ENCODE data around the gene PVR.

DNA sequence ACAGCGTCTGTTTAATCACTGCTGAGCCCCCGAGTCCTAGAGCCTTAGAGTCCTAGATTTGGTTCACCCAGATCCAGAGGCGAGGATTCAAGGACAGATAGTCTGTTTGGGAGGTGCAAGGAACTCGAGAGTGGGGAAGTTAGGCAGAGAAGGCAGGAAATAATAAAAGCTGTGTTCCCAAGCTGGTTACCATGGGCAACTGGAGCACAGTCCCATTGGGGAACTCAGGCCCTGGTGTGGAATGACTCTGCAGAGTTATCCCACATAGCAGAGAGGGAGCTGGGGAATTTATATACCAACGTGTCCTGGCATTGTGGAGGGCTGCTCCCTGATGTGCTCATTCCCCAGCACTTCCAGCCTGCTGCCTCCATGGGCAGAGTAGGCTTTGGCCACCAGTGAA is 20.6 kb upstream of the PVR start:
- TF ChIP-seq GABPA (IDR thresholded peaks at IDR 0.05 in 1 of 2, conservative IDR thresholded peaks at IDR 0.05 in 1 of 2) (no peak), YY1 (IDR thresholded peaks at IDR 0.05) (no peak), ZBTB33 (IDR thresholded peaks at IDR 0.05) (no peak), RAD21 (IDR thresholded peaks at IDR 0.05) (no peak), JUND (IDR thresholded peaks at IDR 0.05) (no peak), REST (IDR thresholded peaks at IDR 0.05) (no peak)
- TF ChIP-seq, protein P1, sequence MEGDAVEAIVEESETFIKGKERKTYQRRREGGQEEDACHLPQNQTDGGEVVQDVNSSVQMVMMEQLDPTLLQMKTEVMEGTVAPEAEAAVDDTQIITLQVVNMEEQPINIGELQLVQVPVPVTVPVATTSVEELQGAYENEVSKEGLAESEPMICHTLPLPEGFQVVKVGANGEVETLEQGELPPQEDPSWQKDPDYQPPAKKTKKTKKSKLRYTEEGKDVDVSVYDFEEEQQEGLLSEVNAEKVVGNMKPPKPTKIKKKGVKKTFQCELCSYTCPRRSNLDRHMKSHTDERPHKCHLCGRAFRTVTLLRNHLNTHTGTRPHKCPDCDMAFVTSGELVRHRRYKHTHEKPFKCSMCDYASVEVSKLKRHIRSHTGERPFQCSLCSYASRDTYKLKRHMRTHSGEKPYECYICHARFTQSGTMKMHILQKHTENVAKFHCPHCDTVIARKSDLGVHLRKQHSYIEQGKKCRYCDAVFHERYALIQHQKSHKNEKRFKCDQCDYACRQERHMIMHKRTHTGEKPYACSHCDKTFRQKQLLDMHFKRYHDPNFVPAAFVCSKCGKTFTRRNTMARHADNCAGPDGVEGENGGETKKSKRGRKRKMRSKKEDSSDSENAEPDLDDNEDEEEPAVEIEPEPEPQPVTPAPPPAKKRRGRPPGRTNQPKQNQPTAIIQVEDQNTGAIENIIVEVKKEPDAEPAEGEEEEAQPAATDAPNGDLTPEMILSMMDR (IDR thresholded peaks at IDR 0.05; ENCODE audit: low read depth, low read length, missing input control), result no peak
- TF ChIP-seq, protein P2, sequence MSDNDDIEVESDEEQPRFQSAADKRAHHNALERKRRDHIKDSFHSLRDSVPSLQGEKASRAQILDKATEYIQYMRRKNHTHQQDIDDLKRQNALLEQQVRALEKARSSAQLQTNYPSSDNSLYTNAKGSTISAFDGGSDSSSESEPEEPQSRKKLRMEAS (IDR thresholded peaks at IDR 0.05), result no peak

Data from liver (tissue), 3 donors.